H1 (cell line): Measurements from ENCODE around the gene NF1.

ENCODE experiments used
- EZH2 ChIP-seq: fragments of 200-600 bp; sonication (generic); IDR thresholded peaks from 2 replicates; pipeline ENCODE4 v1.7.1; 2012; ENCODE audit warnings: low read depth, mild to moderate bottlenecking, moderate library complexity, low read length, inconsistent platforms; ENCODE audit not compliant: severe bottlenecking
- JUND ChIP-seq: IDR thresholded peaks from 2 replicates; pipeline ENCODE4 v1.6.1; 2011; ENCODE audit warnings: mild to moderate bottlenecking, improper control_type of control experiment, low read length
- KDM5A ChIP-seq: fragments of 200-600 bp; IDR thresholded peaks from 2 replicates; pipeline ENCODE4 v1.7.1; 2012; ENCODE audit warnings: mild to moderate bottlenecking, low read length, inconsistent platforms, mixed read lengths
- POLR2A ChIP-seq, 2 experiments: IDR thresholded peaks; 1 replicate in 1 of 2; 2 replicates in 1 of 2; pipeline ENCODE4 v1.6.1; 2011; ENCODE audit warnings: low read depth in 2 of 2, low read length in 2 of 2, mild to moderate bottlenecking in 2 of 2; ENCODE audit errors: control extremely low read depth in 1 of 2
- POLR2AphosphoS5 ChIP-seq: IDR thresholded peaks from 2 replicates; pipeline ENCODE4 v1.6.1; 2011; ENCODE audit warnings: low read depth, low read length
- RBBP5 ChIP-seq: IDR thresholded peaks from 2 replicates; pipeline ENCODE4 v1.7.1; 2012; ENCODE audit warnings: low read depth, mild to moderate bottlenecking, inconsistent platforms, low read length, moderate library complexity, borderline replicate concordance
- SP2 ChIP-seq: IDR thresholded peaks from 2 replicates; pipeline ENCODE4 v1.6.1; 2012; ENCODE audit warnings: mild to moderate bottlenecking, low read length, inconsistent platforms
- ZNF274 ChIP-seq: IDR thresholded peaks from 2 replicates; pipeline ENCODE4 v1.7.0; 2012; ENCODE audit warnings: low read length, borderline replicate concordance; ENCODE audit errors: extremely low read depth
- TF ChIP-seq, protein P1 (sequence below), 3 experiments: IDR thresholded peaks; 1 replicate in 2 of 3; 2 replicates in 1 of 3; pipeline versions ENCODE4 v1.5.1 to v1.6.1; 2011; ENCODE audit warnings: low read length in 3 of 3, mild to moderate bottlenecking in 3 of 3, inconsistent platforms in 2 of 3, low read depth in 1 of 3, moderate library complexity in 1 of 3; ENCODE audit not compliant: insufficient read depth in 1 of 3; ENCODE audit errors: control extremely low read depth in 1 of 3

DNA sequence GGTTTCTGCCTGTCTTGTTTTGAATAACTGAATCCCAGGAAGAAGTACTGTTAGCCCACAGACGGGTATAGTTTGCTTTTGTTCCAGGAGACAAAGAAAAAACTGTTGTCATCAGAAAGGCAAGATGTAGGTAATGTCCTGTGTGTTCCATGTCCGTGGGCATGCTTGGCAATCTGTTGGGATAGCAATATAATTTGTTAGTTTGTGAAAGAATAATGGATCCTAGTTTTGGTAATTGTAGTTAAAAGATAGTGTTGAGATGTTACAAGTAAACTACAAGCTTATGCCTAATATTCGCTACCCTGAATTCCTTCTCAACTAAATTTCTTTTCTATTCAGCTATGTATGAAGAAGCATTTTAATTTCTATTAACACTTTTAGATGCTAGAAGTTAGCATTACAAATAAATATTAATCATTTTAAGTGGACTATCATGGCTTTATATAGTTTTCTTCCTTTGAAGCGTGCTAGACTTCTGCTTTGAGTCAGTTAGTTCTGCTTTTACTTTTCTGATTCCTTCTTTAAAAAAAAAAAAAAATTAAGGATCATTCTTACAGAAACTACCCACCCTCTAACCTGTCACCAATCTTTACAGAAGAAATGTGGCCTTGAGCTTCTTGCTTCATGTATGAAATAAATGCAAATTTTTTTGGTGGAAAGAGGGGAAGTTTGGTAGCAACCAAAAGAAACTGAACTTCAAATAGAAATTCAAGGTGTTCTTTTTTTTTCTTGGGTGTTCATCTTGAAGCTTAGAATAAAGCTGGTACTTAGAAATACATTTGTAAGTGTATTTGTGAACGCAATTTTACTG, 224.3 kb downstream of the NF1 start:
- TF ChIP-seq POLR2A (IDR thresholded peaks at IDR 0.05; ENCODE audit: control extremely low read depth in 1 of 2, low read depth in 2 of 2, low read length in 2 of 2) (no peak), KDM5A (no peak), POLR2AphosphoS5 (no peak), JUND (no peak), SP2 (no peak), RBBP5 (no peak), ZNF274 (no peak), EZH2 (no peak)
- TF ChIP-seq, protein P1, sequence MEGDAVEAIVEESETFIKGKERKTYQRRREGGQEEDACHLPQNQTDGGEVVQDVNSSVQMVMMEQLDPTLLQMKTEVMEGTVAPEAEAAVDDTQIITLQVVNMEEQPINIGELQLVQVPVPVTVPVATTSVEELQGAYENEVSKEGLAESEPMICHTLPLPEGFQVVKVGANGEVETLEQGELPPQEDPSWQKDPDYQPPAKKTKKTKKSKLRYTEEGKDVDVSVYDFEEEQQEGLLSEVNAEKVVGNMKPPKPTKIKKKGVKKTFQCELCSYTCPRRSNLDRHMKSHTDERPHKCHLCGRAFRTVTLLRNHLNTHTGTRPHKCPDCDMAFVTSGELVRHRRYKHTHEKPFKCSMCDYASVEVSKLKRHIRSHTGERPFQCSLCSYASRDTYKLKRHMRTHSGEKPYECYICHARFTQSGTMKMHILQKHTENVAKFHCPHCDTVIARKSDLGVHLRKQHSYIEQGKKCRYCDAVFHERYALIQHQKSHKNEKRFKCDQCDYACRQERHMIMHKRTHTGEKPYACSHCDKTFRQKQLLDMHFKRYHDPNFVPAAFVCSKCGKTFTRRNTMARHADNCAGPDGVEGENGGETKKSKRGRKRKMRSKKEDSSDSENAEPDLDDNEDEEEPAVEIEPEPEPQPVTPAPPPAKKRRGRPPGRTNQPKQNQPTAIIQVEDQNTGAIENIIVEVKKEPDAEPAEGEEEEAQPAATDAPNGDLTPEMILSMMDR (IDR thresholded peaks at IDR 0.05; ENCODE audit: control extremely low read depth in 1 of 3, insufficient read depth in 1 of 3, low read depth in 1 of 3, low read length in 3 of 3): no peak
